DND-41 (cell line): Measurements from ENCODE around the gene CARD14.

Experiments
- ATAC-seq: fragments of 200-7000 bp; cut with Tn5 transposase; 3 replicates; pipeline ENCODE4 v1.9.1; 2021; ENCODE audit warnings: low read depth; ENCODE audit not compliant: insufficient read depth
- DNase-seq: peaks from one replicate; pipeline ENCODE4 v3.0.0-alpha.2; 2020
- H2AFZ ChIP-seq: 2 replicates; pipeline ENCODE4 v1.6.0; 2012; ENCODE audit warnings: low read depth, low read length
- H3K27ac ChIP-seq: 2 replicates; pipeline ENCODE4 v1.5.1; 2012; ENCODE audit warnings: low read length, inconsistent platforms
- H3K27me3 ChIP-seq: fragments of 200-600 bp; sonication (generic); 2 replicates; pipeline ENCODE4 v1.6.0; 2012; ENCODE audit warnings: low read length, mild to moderate bottlenecking, inconsistent platforms; ENCODE audit not compliant: insufficient read depth, poor library complexity
- H3K36me3 ChIP-seq: 2 replicates; pipeline ENCODE4 v1.5.1; 2012; ENCODE audit warnings: low read length, inconsistent platforms; ENCODE audit not compliant: insufficient read depth
- H3K4me1 ChIP-seq: 2 replicates; pipeline ENCODE4 v1.5.1; 2012; ENCODE audit warnings: mild to moderate bottlenecking, low read length; ENCODE audit not compliant: insufficient read depth
- H3K4me2 ChIP-seq: 2 replicates; pipeline ENCODE4 v1.6.0; 2012; ENCODE audit warnings: mild to moderate bottlenecking, moderate library complexity, low read length, inconsistent platforms; ENCODE audit not compliant: insufficient read depth
- H3K4me3 ChIP-seq, 2 experiments: fragments of 200-600 bp in 1 of 2; shearing (Covaris generic) in 1 of 2; 2 replicates each; pipeline ENCODE4 v1.5.1; 2012 to 2016; ENCODE audit warnings: inconsistent platforms in 2 of 2, low read length in 2 of 2, mild to moderate bottlenecking in 2 of 2, low read depth in 1 of 2, moderate library complexity in 1 of 2
- H3K79me2 ChIP-seq: 2 replicates; pipeline ENCODE4 v1.6.0; 2012; ENCODE audit warnings: low read length, inconsistent platforms; ENCODE audit not compliant: insufficient read depth
- H3K9ac ChIP-seq: 2 replicates; pipeline ENCODE4 v1.6.0; 2012; ENCODE audit warnings: low read depth, mild to moderate bottlenecking, inconsistent platforms, low read length, moderate library complexity
- H3K9me3 ChIP-seq: 2 replicates; pipeline ENCODE4 v1.5.1; 2012; ENCODE audit warnings: low read length, moderate library complexity, mild to moderate bottlenecking, inconsistent platforms; ENCODE audit not compliant: insufficient read depth, severe bottlenecking
- H4K20me1 ChIP-seq: 2 replicates; pipeline ENCODE4 v1.6.0; 2012; ENCODE audit warnings: low read length; ENCODE audit not compliant: insufficient read depth
- EZH2 ChIP-seq: IDR thresholded peaks from 3 replicates; pipeline ENCODE4 v1.6.1; 2012; ENCODE audit warnings: borderline replicate concordance, low read depth, mild to moderate bottlenecking, moderate library complexity, low read length, inconsistent platforms; ENCODE audit not compliant: severe bottlenecking
- TF ChIP-seq, protein P1 (sequence below): IDR thresholded peaks from 2 replicates; pipeline ENCODE4 v1.5.1; 2012; ENCODE audit warnings: borderline replicate concordance, low read length, moderate library complexity, mild to moderate bottlenecking; ENCODE audit not compliant: poor library complexity, severe bottlenecking; ENCODE audit errors: extremely low read depth

CARD14 gene

GRCh38 chr17:80176757-80177156 lies 6.9 kb downstream of the CARD14 start:
- Histone ChIP-seq H3K4me2 (no peak overlapping the region), H3K9ac (no peak overlapping the region), H3K27ac (no peak overlapping the region), H3K27me3 (peaks cover 9% of the 10 kb centered on the region), H3K9me3 (no peaks in the 10 kb centered on the region), H4K20me1 (no peaks in the 10 kb centered on the region), H3K79me2 (no peaks in the 10 kb centered on the region), H2AFZ (no peak overlapping the region), H3K4me1 (no peaks in the 10 kb centered on the region), H3K4me3 (no peak overlapping the region), H3K36me3 (no peaks in the 10 kb centered on the region)
- TF ChIP-seq EZH2 = no peak
- TF ChIP-seq, protein P1, sequence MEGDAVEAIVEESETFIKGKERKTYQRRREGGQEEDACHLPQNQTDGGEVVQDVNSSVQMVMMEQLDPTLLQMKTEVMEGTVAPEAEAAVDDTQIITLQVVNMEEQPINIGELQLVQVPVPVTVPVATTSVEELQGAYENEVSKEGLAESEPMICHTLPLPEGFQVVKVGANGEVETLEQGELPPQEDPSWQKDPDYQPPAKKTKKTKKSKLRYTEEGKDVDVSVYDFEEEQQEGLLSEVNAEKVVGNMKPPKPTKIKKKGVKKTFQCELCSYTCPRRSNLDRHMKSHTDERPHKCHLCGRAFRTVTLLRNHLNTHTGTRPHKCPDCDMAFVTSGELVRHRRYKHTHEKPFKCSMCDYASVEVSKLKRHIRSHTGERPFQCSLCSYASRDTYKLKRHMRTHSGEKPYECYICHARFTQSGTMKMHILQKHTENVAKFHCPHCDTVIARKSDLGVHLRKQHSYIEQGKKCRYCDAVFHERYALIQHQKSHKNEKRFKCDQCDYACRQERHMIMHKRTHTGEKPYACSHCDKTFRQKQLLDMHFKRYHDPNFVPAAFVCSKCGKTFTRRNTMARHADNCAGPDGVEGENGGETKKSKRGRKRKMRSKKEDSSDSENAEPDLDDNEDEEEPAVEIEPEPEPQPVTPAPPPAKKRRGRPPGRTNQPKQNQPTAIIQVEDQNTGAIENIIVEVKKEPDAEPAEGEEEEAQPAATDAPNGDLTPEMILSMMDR = no peak
- no peak for ATAC-seq
- no peak for DNase-seq

- H3K9ac ChIP-seq = no peak overlapping the region
- no peak overlapping the region for H2AFZ ChIP-seq
- H3K4me3 ChIP-seq = no peak overlapping the region
- TF ChIP-seq EZH2 = no peak
- no peak overlapping the region for H3K27ac ChIP-seq
- peaks cover 9% of the 10 kb centered on the region for H3K27me3 ChIP-seq
- H3K36me3 ChIP-seq = no peaks in the 10 kb centered on the region
- no peaks in the 10 kb centered on the region for H4K20me1 ChIP-seq
- no peak for ATAC-seq
- H3K4me1 ChIP-seq = no peaks in the 10 kb centered on the region
- H3K9me3 ChIP-seq = no peaks in the 10 kb centered on the region
- H3K4me2 ChIP-seq = no peak overlapping the region
- H3K79me2 ChIP-seq = no peaks in the 10 kb centered on the region
- no peak for DNase-seq
These were observed 8.3 kb downstream of the CARD14 start for GRCh38 chr17:80177986-80178595.

DNA sequence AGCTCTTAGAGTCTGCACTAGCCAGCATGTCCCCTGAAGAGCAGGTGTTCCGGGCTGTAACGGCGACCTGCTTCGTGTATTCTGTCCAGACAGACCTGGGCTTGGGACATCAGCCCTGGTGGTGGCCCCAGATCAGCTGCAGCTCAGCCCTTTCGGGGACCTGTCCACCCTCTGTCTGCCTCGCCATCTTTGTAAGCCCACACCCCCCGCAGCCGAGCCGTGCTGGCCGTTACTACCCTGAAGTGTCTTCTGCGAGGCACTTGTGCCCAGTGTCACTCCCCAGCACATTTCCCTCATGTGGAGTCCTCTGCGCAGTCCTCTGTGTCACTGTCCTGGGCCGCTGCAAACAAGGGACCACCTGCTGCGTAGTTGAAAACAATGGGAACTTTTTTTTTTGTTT lies 10.4 kb downstream of the CARD14 start:
- Histone ChIP-seq H3K27me3 (peaks cover 9% of the 10 kb centered on the region), H4K20me1 (no peaks in the 10 kb centered on the region), H3K4me3 (no peak overlapping the region), H3K36me3 (no peaks in the 10 kb centered on the region), H2AFZ (no peak overlapping the region), H3K9me3 (no peaks in the 10 kb centered on the region), H3K79me2 (no peaks in the 10 kb centered on the region), H3K4me2 (no peak overlapping the region), H3K27ac (no peak overlapping the region), H3K9ac (no peak overlapping the region), H3K4me1 (no peaks in the 10 kb centered on the region)
- DNase-seq (no peak), ATAC-seq (no peak)
- TF ChIP-seq, protein P1 = no peak
- no peak for TF ChIP-seq EZH2

DNA sequence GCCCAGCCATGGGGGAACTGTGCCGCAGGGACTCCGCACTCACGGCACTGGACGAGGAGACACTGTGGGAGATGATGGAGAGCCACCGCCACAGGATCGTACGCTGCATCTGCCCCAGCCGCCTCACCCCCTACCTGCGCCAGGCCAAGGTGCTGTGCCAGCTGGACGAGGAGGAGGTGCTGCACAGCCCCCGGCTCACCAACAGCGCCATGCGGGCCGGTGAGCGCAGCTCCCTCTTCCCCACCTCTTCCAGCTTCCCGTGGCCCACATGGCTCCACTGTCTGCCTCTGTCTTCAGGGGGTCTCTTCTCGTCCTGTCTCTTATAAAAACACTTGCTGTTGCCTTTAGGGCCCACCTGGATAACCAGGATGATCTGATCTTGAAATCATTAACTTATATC lies 11.6 kb downstream of the CARD14 start:
- no peak overlapping the region for H3K4me2 ChIP-seq
- peaks cover 9% of the 10 kb centered on the region for H3K27me3 ChIP-seq
- DNase-seq (no peak), ATAC-seq (no peak)
- H3K4me3 ChIP-seq = no peak overlapping the region
- H3K36me3 ChIP-seq = no peaks in the 10 kb centered on the region
- TF ChIP-seq EZH2 = no peak
- TF ChIP-seq, protein P1 = no peak
- H3K79me2 ChIP-seq = no peaks in the 10 kb centered on the region
- no peaks in the 10 kb centered on the region for H4K20me1 ChIP-seq
- no peak overlapping the region for H3K9ac ChIP-seq
- no peaks in the 10 kb centered on the region for H3K9me3 ChIP-seq
- no peaks in the 10 kb centered on the region for H3K4me1 ChIP-seq
- H2AFZ ChIP-seq = no peak overlapping the region
- H3K27ac ChIP-seq = no peak overlapping the region
